ENCODE results near the gene CXCL10. TPM values are rescaled to one million over a fixed set of nuclear protein-coding genes. Genes with fewer than 3 reads are reported as not detected.

Gene CXCL10
- total and polyA plus RNA-seq, 10 of the 15 experiments (the other 5 are each of a cell fraction or from before 2014, with no cell fraction given) = 0.46 to 19.5 (median 2.6) TPM

GRCh38 chr4:76001700-76002099, 21.6 kb downstream of the CXCL10 start (continued):
- TF ChIP-seq RELA (IDR thresholded peaks at IDR 0.05; ENCODE audit: borderline replicate concordance, partially characterized antibody) (no peak), TAF1 (IDR thresholded peaks at IDR 0.05; ENCODE audit: borderline replicate concordance, low read depth, low read length) (no peak), STAT3 (IDR thresholded peaks at IDR 0.05; ENCODE audit: low read depth, low read length) (no peak), MAX (IDR thresholded peaks at IDR 0.05; ENCODE audit: low read depth, low read length) (no peak)

- Histone ChIP-seq H2AFZ (ENCODE audit: control insufficient read depth, low read depth, low read length) (no peak overlapping the region), H3K9me3 (replicated peaks; ENCODE audit: control insufficient read depth, insufficient read depth, low read length) (no peaks in the 10 kb centered on the region), H3K79me2 (ENCODE audit: control insufficient read depth, insufficient read depth, low read length) (no peaks in the 10 kb centered on the region), H3K4me2 (ENCODE audit: control insufficient read depth, insufficient read depth) (no peak overlapping the region), H3K27ac (ENCODE audit: control insufficient read depth, insufficient read depth) (no peak overlapping the region), H3K4me1 (ENCODE audit: control insufficient read depth, insufficient read depth, low read length) (no peaks in the 10 kb centered on the region), H4K20me1 (ENCODE audit: control insufficient read depth, insufficient read depth) (no peaks in the 10 kb centered on the region), H3K27me3 (replicated peaks in 1 of 2; ENCODE audit: control insufficient read depth in 2 of 2, insufficient read depth in 2 of 2, low read length in 1 of 2) (peaks cover 5 to 6% of the 10 kb centered on the region in 2 experiments; a peak in 2 of 4 replicates), H3K9ac (ENCODE audit: control insufficient read depth, insufficient read depth, low read length) (no peak overlapping the region), H3K36me3 (ENCODE audit: control insufficient read depth in 2 of 2, insufficient read depth in 2 of 2, low read length in 1 of 2) (no peaks in the 10 kb centered on the region), H3K4me3 (no peak overlapping the region)
- FAIRE-seq = no peak
- in situ Hi-C loops (cut with MboI) (no loop called here), intact Hi-C loops (cut with micrococcal nuclease; ENCODE audit: unreplicated experiment) (no loop called here)
- WGBS (ENCODE audit: insufficient coverage, insufficient replicate concordance, low lambda C conversion rate, missing lambda C conversion rate) = 7% methylated on average over 1 of the region's 1 CpG
- no peak for TF ChIP-seq GABPA (IDR thresholded peaks at IDR 0.05; ENCODE audit: low read depth)
- TF ChIP-seq REST (IDR thresholded peaks at IDR 0.05; ENCODE audit: low read depth, low read length) = no peak
- TF ChIP-seq CHD2 (IDR thresholded peaks at IDR 0.05; ENCODE audit: borderline replicate concordance, low read depth, low read length) = no peak
- TF ChIP-seq SREBF1 (IDR thresholded peaks at IDR 0.05; ENCODE audit: low read length) = no peak
- TF ChIP-seq ETV6 (conservative IDR thresholded peaks at IDR 0.05 in 1 of 2, IDR thresholded peaks at IDR 0.05 in 1 of 2; ENCODE audit: borderline replicate concordance in 1 of 2, low read depth in 1 of 2) = no peak
- TF ChIP-seq RAD21 (IDR thresholded peaks at IDR 0.05; ENCODE audit: insufficient read depth, low read depth, low read length) = no peak
- TF ChIP-seq IKZF1 (conservative IDR thresholded peaks at IDR 0.05) = no peak
- no peak for TF ChIP-seq CTCF (IDR thresholded peaks at IDR 0.05 in 2 of 3, conservative IDR thresholded peaks at IDR 0.05 in 1 of 3; ENCODE audit: control insufficient read depth in 2 of 3, extremely low read depth in 1 of 3, insufficient read depth in 1 of 3, low read depth in 3 of 3, low read length in 3 of 3)
- no peak for TF ChIP-seq PAX5 (IDR thresholded peaks at IDR 0.05; ENCODE audit: borderline replicate concordance, low read depth, low read length)
- TF ChIP-seq SUPT20H (IDR thresholded peaks at IDR 0.05; ENCODE audit: borderline replicate concordance, control insufficient read depth, low read depth, low read length) = no peak
- TF ChIP-seq NFYA (IDR thresholded peaks at IDR 0.05; ENCODE audit: borderline replicate concordance, low read depth, low read length) = no peak
- no peak for TF ChIP-seq TCF3 (IDR thresholded peaks at IDR 0.05; ENCODE audit: borderline replicate concordance, insufficient read depth, low read depth, low read length)
- no peak for TF ChIP-seq ESRRA (IDR thresholded peaks at IDR 0.05; ENCODE audit: low read length)
- TF ChIP-seq TBL1XR1 (IDR thresholded peaks at IDR 0.05; ENCODE audit: low read depth, low read length) = no peak
- ChIA-PET SMC1A (ENCODE audit: uncharacterized antibody, unreplicated experiment) (interaction anchor here (1.1 to 2.7 kb wide), 2 partner anchors 24 to 66 kb away, joined by 3 to 10 read pairs; no protein-coding TSS in a partner anchor), POLR2A (no interaction called here), RAD21 (ENCODE audit: unreplicated experiment) (interaction anchor here (1.3 to 1.8 kb wide), 3 partner anchors 58 to 67 kb away, joined by 4 to 6 read pairs (median 5); no protein-coding TSS in a partner anchor), CTCF (interaction anchor here (1.0 to 1.9 kb wide), 7 partner anchors 26 to 85 kb away, joined by 3 to 10 read pairs (median 5); no protein-coding TSS in a partner anchor)
- no peak for DNase-seq (ENCODE audit: low read depth, low spot score)
- no TSS peak for BruUV-seq (replicated peaks)
- ATAC-seq = no peak
Observed at GRCh38 chr4:76000279-76000678, 23.0 kb downstream of the CXCL10 start.

Measured in GM12878 (cell line).